ENCODE data around the gene GARNL3.

GARNL3 gene

DNA sequence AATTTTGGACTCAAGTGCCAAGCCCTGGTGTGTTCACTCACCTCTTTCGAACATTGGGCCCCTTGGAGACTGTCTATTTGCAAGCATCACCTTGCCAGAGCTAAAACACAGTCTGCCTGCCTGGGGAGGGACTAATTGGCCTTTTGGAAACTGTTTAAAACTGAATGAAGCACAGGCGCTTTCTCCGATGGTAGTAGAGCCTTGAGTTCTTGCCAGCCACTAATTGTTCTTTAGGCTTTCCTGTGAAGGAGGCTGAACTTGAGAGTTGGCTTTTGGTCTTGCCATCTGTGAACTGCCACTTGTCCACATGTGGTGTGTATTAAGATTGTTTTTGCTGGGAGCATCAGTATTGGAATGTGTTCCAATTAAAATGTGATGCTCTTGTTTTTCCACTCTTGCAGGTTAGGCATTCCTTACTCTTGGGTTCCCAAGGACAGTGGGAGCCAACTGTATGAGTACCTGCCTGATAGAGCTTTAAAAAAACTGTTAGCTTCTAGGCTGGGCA, 26.0 kb downstream of the GARNL3 start:
- H3K27me3 ChIP-seq (ENCODE audit: control insufficient read depth, insufficient read depth, low read length, poor library complexity, severe bottlenecking): no peaks in the 10 kb centered on the region
- WGBS, 2 experiments: 94 to 95% methylated on average over 3 of the region's 3 CpGs
- no peaks in the 10 kb centered on the region for H3K36me3 ChIP-seq (ENCODE audit: control insufficient read depth, insufficient read depth, low read length)
- H3K27ac ChIP-seq (ENCODE audit: insufficient read depth, low read depth, low read length, poor library complexity, severe bottlenecking): no peak overlapping the region
- H3K4me1 ChIP-seq (ENCODE audit: control insufficient read depth, insufficient read depth, low read length): no peaks in the 10 kb centered on the region
- H3K4me3 ChIP-seq (ENCODE audit: insufficient read depth, low read depth, low read length): no peak overlapping the region
- H3K9me3 ChIP-seq (ENCODE audit: control insufficient read depth, low read length): no peaks in the 10 kb centered on the region

DNA sequence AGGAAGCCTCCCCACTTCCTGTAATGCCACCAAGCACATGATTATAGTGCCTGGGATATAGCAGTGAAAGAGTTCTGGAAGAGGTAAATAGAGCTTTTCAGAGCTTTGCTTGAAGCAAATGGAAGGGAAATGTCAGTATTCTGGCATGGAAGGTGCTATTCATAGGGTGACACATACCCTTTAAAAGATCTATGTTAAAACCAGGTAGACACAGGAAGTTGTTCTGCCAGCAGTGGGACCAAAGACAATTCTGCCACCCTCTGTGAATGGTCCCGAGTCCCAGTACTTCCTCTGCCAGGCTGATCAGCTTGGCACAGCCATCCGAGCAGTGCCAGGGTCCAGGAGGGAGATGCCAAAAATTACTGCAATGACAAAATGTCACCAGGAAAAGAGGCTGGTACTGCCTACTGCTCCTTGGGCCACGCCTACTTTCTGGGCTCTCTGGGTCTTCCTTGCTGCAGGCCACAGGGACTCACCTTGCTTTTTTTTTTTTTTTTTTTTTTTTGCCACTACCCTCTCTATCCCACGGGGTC, 26.7 kb downstream of the GARNL3 start:
- H3K27ac ChIP-seq (ENCODE audit: insufficient read depth, low read depth, low read length, poor library complexity, severe bottlenecking): no peak overlapping the region
- no peaks in the 10 kb centered on the region for H3K4me1 ChIP-seq (ENCODE audit: control insufficient read depth, insufficient read depth, low read length)
- no peaks in the 10 kb centered on the region for H3K27me3 ChIP-seq (ENCODE audit: control insufficient read depth, insufficient read depth, low read length, poor library complexity, severe bottlenecking)
- no peaks in the 10 kb centered on the region for H3K9me3 ChIP-seq (ENCODE audit: control insufficient read depth, low read length)
- WGBS, 2 experiments: 93 to 94% methylated on average over 4 of the region's 4 CpGs
- no peak overlapping the region for H3K4me3 ChIP-seq (ENCODE audit: insufficient read depth, low read depth, low read length)
- H3K36me3 ChIP-seq (ENCODE audit: control insufficient read depth, insufficient read depth, low read length): no peaks in the 10 kb centered on the region

DNA sequence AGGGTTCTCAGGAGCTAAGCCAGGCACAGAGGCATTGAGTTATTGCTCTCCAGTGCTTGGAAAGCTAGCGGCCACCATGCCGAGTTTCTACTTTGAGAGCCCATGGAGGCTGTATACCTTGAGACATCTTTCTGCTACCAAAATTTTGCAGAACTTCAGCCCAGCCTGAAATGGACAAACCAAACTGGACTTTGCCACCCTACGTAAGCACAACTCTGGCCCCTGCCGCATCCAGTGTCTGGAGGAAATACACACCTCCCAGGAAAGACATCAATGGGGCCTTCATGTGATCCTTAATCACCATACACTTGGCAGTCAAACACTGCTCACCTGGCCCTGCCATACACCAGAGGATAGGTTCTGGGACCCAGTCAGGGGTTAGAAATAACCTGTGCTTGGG, 27.8 kb downstream of the GARNL3 start:
- Histone ChIP-seq H3K4me1 (ENCODE audit: control insufficient read depth, insufficient read depth, low read length) (no peaks in the 10 kb centered on the region), H3K27me3 (ENCODE audit: control insufficient read depth, insufficient read depth, low read length, poor library complexity, severe bottlenecking) (no peaks in the 10 kb centered on the region), H3K9me3 (ENCODE audit: control insufficient read depth, low read length) (no peaks in the 10 kb centered on the region), H3K36me3 (ENCODE audit: control insufficient read depth, insufficient read depth, low read length) (no peaks in the 10 kb centered on the region), H3K27ac (ENCODE audit: insufficient read depth, low read depth, low read length, poor library complexity, severe bottlenecking) (no peak overlapping the region), H3K4me3 (ENCODE audit: insufficient read depth, low read depth, low read length) (no peak overlapping the region)
- 95 to 97% methylated on average over 4 of the region's 4 CpGs for WGBS, 2 experiments

DNA sequence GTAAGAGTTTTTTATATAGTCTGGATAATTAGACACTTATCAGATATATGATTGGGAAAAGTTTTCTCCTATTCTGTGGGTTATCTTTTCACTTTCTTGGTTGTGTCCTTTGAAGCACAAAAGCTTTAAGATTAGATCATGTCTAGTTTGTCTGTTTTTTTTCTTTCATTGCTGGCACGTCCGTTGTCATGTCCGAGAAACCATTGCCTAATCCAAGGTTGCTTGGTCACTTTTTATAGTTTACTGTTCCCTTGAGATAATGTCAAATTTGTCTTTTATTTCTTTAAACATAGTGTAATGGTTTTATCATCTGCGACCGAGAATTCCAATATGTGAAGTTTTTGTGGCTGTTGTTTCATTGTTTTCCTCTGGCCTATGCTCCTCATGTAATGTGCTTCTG, 28.8 kb downstream of the GARNL3 start:
- WGBS, 2 experiments: 80 to 83% methylated on average over 5 of the region's 5 CpGs
- Histone ChIP-seq H3K4me1 (ENCODE audit: control insufficient read depth, insufficient read depth, low read length) (no peaks in the 10 kb centered on the region), H3K27ac (ENCODE audit: insufficient read depth, low read depth, low read length, poor library complexity, severe bottlenecking) (no peak overlapping the region), H3K4me3 (ENCODE audit: insufficient read depth, low read depth, low read length) (no peak overlapping the region), H3K9me3 (ENCODE audit: control insufficient read depth, low read length) (no peaks in the 10 kb centered on the region), H3K27me3 (ENCODE audit: control insufficient read depth, insufficient read depth, low read length, poor library complexity, severe bottlenecking) (no peaks in the 10 kb centered on the region), H3K36me3 (ENCODE audit: control insufficient read depth, insufficient read depth, low read length) (no peaks in the 10 kb centered on the region)

DNA sequence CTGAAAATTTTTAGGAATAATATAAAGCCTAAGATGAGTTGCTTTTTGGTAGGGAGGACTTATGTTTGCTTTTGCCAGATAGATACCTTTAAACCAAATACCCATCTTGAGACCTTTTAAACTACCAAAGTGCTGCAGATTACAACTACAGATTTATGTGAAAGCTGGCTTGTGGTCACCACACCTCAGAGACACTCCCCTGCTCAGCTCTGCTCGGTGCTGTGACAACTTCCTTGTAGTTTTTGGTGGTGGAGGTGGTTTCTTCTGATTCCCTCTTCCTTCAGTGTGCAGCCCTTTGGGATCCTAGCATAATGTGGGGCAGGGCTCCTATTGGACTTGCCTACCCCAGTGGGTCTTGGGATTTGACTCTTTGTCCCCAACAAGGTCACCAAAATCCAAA, 29.2 kb downstream of the GARNL3 start:
- 92 to 100% methylated on average over 1 of the region's 1 CpG for WGBS, 2 experiments
- Histone ChIP-seq H3K9me3 (ENCODE audit: control insufficient read depth, low read length) (no peaks in the 10 kb centered on the region), H3K4me3 (ENCODE audit: insufficient read depth, low read depth, low read length) (no peak overlapping the region), H3K27me3 (ENCODE audit: control insufficient read depth, insufficient read depth, low read length, poor library complexity, severe bottlenecking) (no peaks in the 10 kb centered on the region), H3K27ac (ENCODE audit: insufficient read depth, low read depth, low read length, poor library complexity, severe bottlenecking) (no peak overlapping the region), H3K36me3 (ENCODE audit: control insufficient read depth, insufficient read depth, low read length) (no peaks in the 10 kb centered on the region), H3K4me1 (ENCODE audit: control insufficient read depth, insufficient read depth, low read length) (no peaks in the 10 kb centered on the region)

DNA sequence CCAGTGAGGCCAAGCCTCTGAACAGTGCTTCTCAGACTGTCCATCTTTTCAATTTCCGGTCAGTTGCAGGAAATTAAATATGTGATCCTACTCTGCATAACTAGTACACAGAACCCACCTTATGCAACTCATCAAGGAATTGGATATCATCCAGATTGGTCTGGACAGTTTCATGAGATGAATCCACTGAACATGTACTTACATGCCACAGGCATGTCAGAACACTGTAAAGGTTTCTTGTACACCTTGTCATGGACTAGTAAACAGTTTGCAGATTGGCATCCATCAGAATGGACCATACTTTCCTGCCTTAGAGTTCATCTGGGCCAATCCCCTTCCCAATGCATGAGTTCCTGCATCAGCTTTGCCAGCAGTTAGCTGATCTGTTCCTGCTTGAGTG, 30.4 kb downstream of the GARNL3 start:
- whole genome bisulfite sequencing, 2 experiments: 89 to 100% methylated on average over 1 of the region's 1 CpG

DNA sequence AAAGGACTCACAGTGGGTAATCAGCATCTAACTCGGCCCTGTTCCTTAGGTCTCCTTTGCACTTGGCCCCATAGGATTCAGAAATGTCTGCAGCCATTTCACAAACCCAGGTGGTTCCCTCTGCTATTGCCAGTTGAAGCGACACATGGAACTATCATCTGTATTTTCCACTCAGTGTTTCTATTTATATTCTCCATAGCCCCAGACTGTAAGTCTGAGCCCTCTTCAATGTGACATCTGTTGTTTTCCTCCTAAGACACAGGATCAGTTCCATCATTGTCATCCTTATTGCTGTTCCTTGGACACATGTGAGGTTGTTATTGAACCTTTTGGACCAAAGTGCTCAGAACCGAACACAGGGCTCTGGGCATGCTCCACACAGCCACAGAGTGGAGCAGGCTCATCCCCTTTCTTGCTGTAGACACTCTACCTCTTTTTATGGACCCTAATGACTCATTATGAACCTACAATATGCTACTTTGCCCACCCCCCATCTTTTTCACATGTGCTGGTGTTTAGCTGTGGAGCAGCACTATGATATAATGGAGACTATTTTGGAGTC, 36.4 kb downstream of the GARNL3 start:
- no peak overlapping the region for H3K4me3 ChIP-seq (ENCODE audit: insufficient read depth, low read depth, low read length)
- WGBS, 2 experiments: 88 to 90% methylated on average over 3 of the region's 3 CpGs
- no peaks in the 10 kb centered on the region for H3K27me3 ChIP-seq (ENCODE audit: control insufficient read depth, insufficient read depth, low read length, poor library complexity, severe bottlenecking)
- H3K27ac ChIP-seq (ENCODE audit: insufficient read depth, low read depth, low read length, poor library complexity, severe bottlenecking): no peak overlapping the region
- no peaks in the 10 kb centered on the region for H3K9me3 ChIP-seq (ENCODE audit: control insufficient read depth, low read length)
- no peaks in the 10 kb centered on the region for H3K4me1 ChIP-seq (ENCODE audit: control insufficient read depth, insufficient read depth, low read length)
- H3K36me3 ChIP-seq (ENCODE audit: control insufficient read depth, insufficient read depth, low read length): no peaks in the 10 kb centered on the region

More for the DNA sequence above, 30.4 kb downstream of the GARNL3 start:
- H3K4me1 ChIP-seq (ENCODE audit: control insufficient read depth, insufficient read depth, low read length): no peaks in the 10 kb centered on the region
- no peak overlapping the region for H3K4me3 ChIP-seq (ENCODE audit: insufficient read depth, low read depth, low read length)
- no peaks in the 10 kb centered on the region for H3K36me3 ChIP-seq (ENCODE audit: control insufficient read depth, insufficient read depth, low read length)
- H3K27ac ChIP-seq (ENCODE audit: insufficient read depth, low read depth, low read length, poor library complexity, severe bottlenecking): no peak overlapping the region
- H3K9me3 ChIP-seq (ENCODE audit: control insufficient read depth, low read length): no peaks in the 10 kb centered on the region
- H3K27me3 ChIP-seq (ENCODE audit: control insufficient read depth, insufficient read depth, low read length, poor library complexity, severe bottlenecking): no peaks in the 10 kb centered on the region

DNA sequence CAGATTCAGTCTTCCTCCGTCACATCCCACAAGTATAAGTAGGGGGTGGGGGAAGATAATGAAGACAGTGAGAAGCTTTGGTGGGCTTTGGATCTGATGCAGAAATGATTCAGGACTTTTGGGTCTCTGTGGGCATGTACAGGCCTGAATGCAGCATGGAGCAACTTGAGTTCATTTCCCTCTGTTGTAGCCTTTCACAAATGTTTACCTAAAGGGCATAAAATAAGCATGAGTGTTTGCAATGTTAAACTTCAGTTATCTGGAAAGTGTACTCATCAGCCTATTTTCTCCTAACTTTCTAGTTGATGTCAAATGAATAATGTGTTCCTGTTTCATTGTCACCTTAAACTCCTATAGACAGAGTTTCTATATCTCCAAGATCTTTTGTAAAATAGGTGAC, 39.3 kb downstream of the GARNL3 start:
- WGBS, 2 experiments: 100% methylated on average over 1 of the region's 1 CpG
- no peaks in the 10 kb centered on the region for H3K27me3 ChIP-seq (ENCODE audit: control insufficient read depth, insufficient read depth, low read length, poor library complexity, severe bottlenecking)
- H3K4me1 ChIP-seq (ENCODE audit: control insufficient read depth, insufficient read depth, low read length): no peaks in the 10 kb centered on the region
- H3K9me3 ChIP-seq (ENCODE audit: control insufficient read depth, low read length): no peaks in the 10 kb centered on the region
- H3K4me3 ChIP-seq (ENCODE audit: insufficient read depth, low read depth, low read length): no peak overlapping the region
- no peaks in the 10 kb centered on the region for H3K36me3 ChIP-seq (ENCODE audit: control insufficient read depth, insufficient read depth, low read length)
- no peak overlapping the region for H3K27ac ChIP-seq (ENCODE audit: insufficient read depth, low read depth, low read length, poor library complexity, severe bottlenecking)

DNA sequence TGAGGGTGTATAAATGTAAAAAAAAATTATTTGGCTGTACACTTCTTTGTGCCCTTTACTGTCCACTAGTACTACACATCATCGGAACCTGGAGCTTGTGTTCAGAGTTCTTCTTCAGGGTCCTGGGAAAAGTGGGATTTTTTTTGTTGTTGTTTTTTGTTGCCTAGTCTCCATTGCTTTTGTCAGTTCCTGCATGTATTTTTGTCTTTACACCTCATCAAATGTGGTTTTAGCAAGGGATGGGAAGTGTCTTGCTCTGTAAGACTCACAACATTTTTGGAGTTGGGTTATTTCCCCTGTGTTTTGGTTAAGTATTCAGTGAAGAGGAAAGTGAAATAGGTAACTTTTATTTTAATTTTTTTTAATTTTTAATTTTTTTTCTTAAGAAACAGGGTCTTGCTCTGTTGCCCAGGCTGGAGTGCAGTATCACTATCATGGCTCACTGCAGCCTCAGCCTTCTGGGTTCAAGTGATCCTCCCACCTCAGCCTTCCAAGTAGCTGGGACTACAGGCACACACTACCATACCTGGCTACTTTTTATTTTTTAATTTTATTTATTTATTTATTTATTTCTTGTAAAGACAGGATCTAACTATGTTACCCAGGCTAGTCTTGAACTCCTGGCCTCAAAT, 40.7 kb downstream of the GARNL3 start:
- Histone ChIP-seq H3K4me1 (ENCODE audit: control insufficient read depth, insufficient read depth, low read length) (no peaks in the 10 kb centered on the region), H3K36me3 (ENCODE audit: control insufficient read depth, insufficient read depth, low read length) (no peaks in the 10 kb centered on the region), H3K27me3 (ENCODE audit: control insufficient read depth, insufficient read depth, low read length, poor library complexity, severe bottlenecking) (no peaks in the 10 kb centered on the region), H3K27ac (ENCODE audit: insufficient read depth, low read depth, low read length, poor library complexity, severe bottlenecking) (no peak overlapping the region), H3K9me3 (ENCODE audit: control insufficient read depth, low read length) (no peaks in the 10 kb centered on the region), H3K4me3 (ENCODE audit: insufficient read depth, low read depth, low read length) (no peak overlapping the region)
- whole genome bisulfite sequencing, 2 experiments: 100% methylated on average over 1 of the region's 1 CpG; no CpG with 5 or more reads in 1 of the 2 experiments

DNA sequence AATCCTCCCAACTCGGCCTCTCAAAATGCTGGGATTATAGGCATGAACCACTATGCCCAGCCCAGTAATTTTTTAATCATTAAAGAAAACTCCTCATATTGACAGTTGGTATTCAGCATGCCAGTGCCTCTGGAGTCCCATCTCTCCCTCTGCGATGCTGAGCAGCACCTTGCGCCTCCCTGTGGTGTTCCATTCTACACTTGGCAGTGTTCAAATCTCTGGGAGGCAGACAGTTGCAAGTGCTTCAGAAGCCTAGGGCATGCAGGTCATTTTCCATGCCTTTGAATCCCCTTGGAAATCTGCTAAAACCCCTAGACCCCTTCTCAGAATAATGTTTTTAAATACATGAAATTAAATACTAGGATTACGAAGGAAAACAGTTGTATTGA, 41.3 kb downstream of the GARNL3 start:
- Histone ChIP-seq H3K27ac (ENCODE audit: insufficient read depth, low read depth, low read length, poor library complexity, severe bottlenecking) (no peak overlapping the region), H3K4me1 (ENCODE audit: control insufficient read depth, insufficient read depth, low read length) (no peaks in the 10 kb centered on the region), H3K9me3 (ENCODE audit: control insufficient read depth, low read length) (no peaks in the 10 kb centered on the region), H3K36me3 (ENCODE audit: control insufficient read depth, insufficient read depth, low read length) (no peaks in the 10 kb centered on the region), H3K4me3 (ENCODE audit: insufficient read depth, low read depth, low read length) (no peak overlapping the region), H3K27me3 (ENCODE audit: control insufficient read depth, insufficient read depth, low read length, poor library complexity, severe bottlenecking) (no peaks in the 10 kb centered on the region)
- WGBS, 2 experiments: 81% methylated on average over 3 of the region's 4 CpGs
